ENCODE measurements around the gene PWP2. TPM values are rescaled to one million over a fixed set of nuclear protein-coding genes. Genes with fewer than 3 reads are reported as not detected.
"Not testable (repeated sequence)": the region's sequence is repeated elsewhere in the genome, so short reads cannot be mapped to it uniquely, and the experiment has no call there.

PWP2 gene
- polyA plus RNA-seq, 1 donor (not counting 4 experiments of a cell fraction or from before 2014, with no cell fraction given): 27.3 TPM

- dilution Hi-C loops (cut with MboI; ENCODE audit: extremely low pct_ligation_motif_present, low sequenced_read_pairs); H3K36me3 ChIP-seq (ENCODE audit: control insufficient read depth in 2 of 2, extremely low read depth in 1 of 2, insufficient read depth in 2 of 2, low read length in 2 of 2); DNase-seq (ENCODE audit: low read depth, low spot score); H3K9me1 ChIP-seq (ENCODE audit: control insufficient read depth, extremely low read depth, insufficient read depth, low read length); H3K4me2 ChIP-seq (ENCODE audit: control insufficient read depth, extremely low read depth, insufficient read depth, low read depth, low read length); H3K4me1 ChIP-seq (ENCODE audit: control insufficient read depth, extremely low read depth, insufficient read depth, low read length); H3K79me2 ChIP-seq (ENCODE audit: control insufficient read depth, insufficient read depth, low read length); FAIRE-seq; H4K20me1 ChIP-seq (ENCODE audit: control insufficient read depth, extremely low read depth, insufficient read depth, low read length); H3K9me3 ChIP-seq (ENCODE audit: control insufficient read depth, low read depth, low read length); H3K4me3 ChIP-seq (ENCODE audit: control insufficient read depth in 2 of 3, extremely low read depth in 1 of 3, insufficient read depth in 2 of 3, low read depth in 1 of 3, low read length in 3 of 3); H3K27ac ChIP-seq (ENCODE audit: control insufficient read depth, insufficient read depth, low read length); H2AFZ ChIP-seq (ENCODE audit: control insufficient read depth, low read length); H3K27me3 ChIP-seq (ENCODE audit: control insufficient read depth, extremely low read depth, insufficient read depth, low read length); H3K9ac ChIP-seq (ENCODE audit: control insufficient read depth, extremely low read depth, insufficient read depth, low read length): not testable (repeated sequence)
These were observed 50.4 kb downstream of the PWP2 start for GRCh38 chr21:44157439-44158081.

- H3K4me2 ChIP-seq (ENCODE audit: control insufficient read depth, extremely low read depth, insufficient read depth, low read depth, low read length); H3K79me2 ChIP-seq (ENCODE audit: control insufficient read depth, insufficient read depth, low read length); H3K9me3 ChIP-seq (ENCODE audit: control insufficient read depth, low read depth, low read length); dilution Hi-C loops (cut with MboI; ENCODE audit: extremely low pct_ligation_motif_present, low sequenced_read_pairs); H3K36me3 ChIP-seq (ENCODE audit: control insufficient read depth in 2 of 2, extremely low read depth in 1 of 2, insufficient read depth in 2 of 2, low read length in 2 of 2); H3K4me1 ChIP-seq (ENCODE audit: control insufficient read depth, extremely low read depth, insufficient read depth, low read length); H3K27ac ChIP-seq (ENCODE audit: control insufficient read depth, insufficient read depth, low read length); H3K4me3 ChIP-seq (ENCODE audit: control insufficient read depth in 2 of 3, extremely low read depth in 1 of 3, insufficient read depth in 2 of 3, low read depth in 1 of 3, low read length in 3 of 3); FAIRE-seq; H3K27me3 ChIP-seq (ENCODE audit: control insufficient read depth, extremely low read depth, insufficient read depth, low read length); H4K20me1 ChIP-seq (ENCODE audit: control insufficient read depth, extremely low read depth, insufficient read depth, low read length); H3K9ac ChIP-seq (ENCODE audit: control insufficient read depth, extremely low read depth, insufficient read depth, low read length); H3K9me1 ChIP-seq (ENCODE audit: control insufficient read depth, extremely low read depth, insufficient read depth, low read length); DNase-seq (ENCODE audit: low read depth, low spot score); H2AFZ ChIP-seq (ENCODE audit: control insufficient read depth, low read length): not testable (repeated sequence)
These were observed 50.9 kb downstream of the PWP2 start for GRCh38 chr21:44158082-44158468.

GRCh38 chr21:44159349-44160297, 52.4 kb downstream of the PWP2 start:
- not testable (repeated sequence) for FAIRE-seq; H3K4me3 ChIP-seq (ENCODE audit: control insufficient read depth in 2 of 3, extremely low read depth in 1 of 3, insufficient read depth in 2 of 3, low read depth in 1 of 3, low read length in 3 of 3)

GRCh38 chr21:44160298-44160672, 53.1 kb downstream of the PWP2 start:
- H3K27me3 ChIP-seq (ENCODE audit: control insufficient read depth, extremely low read depth, insufficient read depth, low read length); H3K9me3 ChIP-seq (ENCODE audit: control insufficient read depth, low read depth, low read length); H2AFZ ChIP-seq (ENCODE audit: control insufficient read depth, low read length); H3K9me1 ChIP-seq (ENCODE audit: control insufficient read depth, extremely low read depth, insufficient read depth, low read length); FAIRE-seq; H3K4me2 ChIP-seq (ENCODE audit: control insufficient read depth, extremely low read depth, insufficient read depth, low read depth, low read length); dilution Hi-C loops (cut with MboI; ENCODE audit: extremely low pct_ligation_motif_present, low sequenced_read_pairs); H3K36me3 ChIP-seq (ENCODE audit: control insufficient read depth in 2 of 2, extremely low read depth in 1 of 2, insufficient read depth in 2 of 2, low read length in 2 of 2); DNase-seq (ENCODE audit: low read depth, low spot score); H3K79me2 ChIP-seq (ENCODE audit: control insufficient read depth, insufficient read depth, low read length); H3K9ac ChIP-seq (ENCODE audit: control insufficient read depth, extremely low read depth, insufficient read depth, low read length); H3K27ac ChIP-seq (ENCODE audit: control insufficient read depth, insufficient read depth, low read length); H3K4me3 ChIP-seq (ENCODE audit: control insufficient read depth in 2 of 3, extremely low read depth in 1 of 3, insufficient read depth in 2 of 3, low read depth in 1 of 3, low read length in 3 of 3); H3K4me1 ChIP-seq (ENCODE audit: control insufficient read depth, extremely low read depth, insufficient read depth, low read length); H4K20me1 ChIP-seq (ENCODE audit: control insufficient read depth, extremely low read depth, insufficient read depth, low read length): not testable (repeated sequence)

More at GRCh38 chr21:44159349-44160297, 52.4 kb downstream of the PWP2 start:
- H4K20me1 ChIP-seq (ENCODE audit: control insufficient read depth, extremely low read depth, insufficient read depth, low read length); H3K9ac ChIP-seq (ENCODE audit: control insufficient read depth, extremely low read depth, insufficient read depth, low read length); H3K4me2 ChIP-seq (ENCODE audit: control insufficient read depth, extremely low read depth, insufficient read depth, low read depth, low read length); H3K79me2 ChIP-seq (ENCODE audit: control insufficient read depth, insufficient read depth, low read length); H2AFZ ChIP-seq (ENCODE audit: control insufficient read depth, low read length); H3K9me1 ChIP-seq (ENCODE audit: control insufficient read depth, extremely low read depth, insufficient read depth, low read length); H3K27ac ChIP-seq (ENCODE audit: control insufficient read depth, insufficient read depth, low read length); dilution Hi-C loops (cut with MboI; ENCODE audit: extremely low pct_ligation_motif_present, low sequenced_read_pairs); H3K27me3 ChIP-seq (ENCODE audit: control insufficient read depth, extremely low read depth, insufficient read depth, low read length); H3K36me3 ChIP-seq (ENCODE audit: control insufficient read depth in 2 of 2, extremely low read depth in 1 of 2, insufficient read depth in 2 of 2, low read length in 2 of 2); H3K9me3 ChIP-seq (ENCODE audit: control insufficient read depth, low read depth, low read length); H3K4me1 ChIP-seq (ENCODE audit: control insufficient read depth, extremely low read depth, insufficient read depth, low read length); DNase-seq (ENCODE audit: low read depth, low spot score): not testable (repeated sequence)

GRCh38 chr21:44160821-44161220, 53.6 kb downstream of the PWP2 start:
- H3K27me3 ChIP-seq (ENCODE audit: control insufficient read depth, extremely low read depth, insufficient read depth, low read length); H4K20me1 ChIP-seq (ENCODE audit: control insufficient read depth, extremely low read depth, insufficient read depth, low read length); H2AFZ ChIP-seq (ENCODE audit: control insufficient read depth, low read length); H3K9ac ChIP-seq (ENCODE audit: control insufficient read depth, extremely low read depth, insufficient read depth, low read length); dilution Hi-C loops (cut with MboI; ENCODE audit: extremely low pct_ligation_motif_present, low sequenced_read_pairs); H3K27ac ChIP-seq (ENCODE audit: control insufficient read depth, insufficient read depth, low read length); H3K4me3 ChIP-seq (ENCODE audit: control insufficient read depth in 2 of 3, extremely low read depth in 1 of 3, insufficient read depth in 2 of 3, low read depth in 1 of 3, low read length in 3 of 3); H3K36me3 ChIP-seq (ENCODE audit: control insufficient read depth in 2 of 2, extremely low read depth in 1 of 2, insufficient read depth in 2 of 2, low read length in 2 of 2); DNase-seq (ENCODE audit: low read depth, low spot score); H3K9me3 ChIP-seq (ENCODE audit: control insufficient read depth, low read depth, low read length); H3K4me2 ChIP-seq (ENCODE audit: control insufficient read depth, extremely low read depth, insufficient read depth, low read depth, low read length); FAIRE-seq; H3K9me1 ChIP-seq (ENCODE audit: control insufficient read depth, extremely low read depth, insufficient read depth, low read length); H3K79me2 ChIP-seq (ENCODE audit: control insufficient read depth, insufficient read depth, low read length); H3K4me1 ChIP-seq (ENCODE audit: control insufficient read depth, extremely low read depth, insufficient read depth, low read length): not testable (repeated sequence)

All from keratinocyte (primary cell).